Cerebellar nuclear complex (tissue), 1 donor: ENCODE measurements around the gene PNP.
"Not testable (repeated sequence)": the region's sequence is repeated elsewhere in the genome, so short reads cannot be mapped to it uniquely, and the experiment has no call there.

Source experiments
- DNase-seq, 2 experiments: peaks; one replicate each; lab custom pipeline; 2025; lab: John Stamatoyannopoulos, UW

The PNP gene

GRCh38 chr14:20492486-20492885, 23.3 kb downstream of the PNP start:
- DNase-seq = no peak

- no peak for DNase-seq
Measured at GRCh38 chr14:20493634-20494033, 24.4 kb downstream of the PNP start.

GRCh38 chr14:20494935-20495766, 25.9 kb downstream of the PNP start:
- DNase-seq = no peak

- DNase-seq = no peak
Measured at GRCh38 chr14:20498622-20499021, 29.4 kb downstream of the PNP start.

- no peak for DNase-seq
Measured at GRCh38 chr14:20499108-20499507, 29.9 kb downstream of the PNP start.

GRCh38 chr14:20499881-20500280, 30.7 kb downstream of the PNP start:
- DNase-seq = no peak

GRCh38 chr14:20501346-20501745, 32.1 kb downstream of the PNP start:
- no peak for DNase-seq

GRCh38 chr14:20503898-20504297, 34.7 kb downstream of the PNP start:
- no peak for DNase-seq

GRCh38 chr14:20506276-20506675, 37.1 kb downstream of the PNP start:
- DNase-seq = not testable (repeated sequence)

GRCh38 chr14:20506752-20507151, 37.5 kb downstream of the PNP start:
- DNase-seq = not testable (repeated sequence)

GRCh38 chr14:20507537-20507936, 38.3 kb downstream of the PNP start:
- DNase-seq = not testable (repeated sequence)

- DNase-seq = no peak
Measured at GRCh38 chr14:20508367-20508766, 39.2 kb downstream of the PNP start.

- DNase-seq = no peak
Measured at GRCh38 chr14:20512177-20512905, 43.1 kb downstream of the PNP start.

GRCh38 chr14:20515846-20516245, 46.6 kb downstream of the PNP start:
- DNase-seq = no peak

GRCh38 chr14:20516921-20517320, 47.7 kb downstream of the PNP start:
- no peak for DNase-seq

GRCh38 chr14:20522332-20522731, 53.1 kb downstream of the PNP start:
- DNase-seq = no peak

- no peak for DNase-seq
Measured at GRCh38 chr14:20524027-20524426, 54.8 kb downstream of the PNP start.
